GM10266 (cell line): Measurements from ENCODE around the gene GAGE13.
"Not testable (repeated sequence)": the region's sequence is repeated elsewhere in the genome, so short reads cannot be mapped to it uniquely, and the experiment has no call there.

Source experiments
- DNase-seq: peaks from one replicate; pipeline ENCODE4 v3.0.0; 2012; ENCODE audit errors: extremely low spot score
- CTCF ChIP-seq: IDR thresholded peaks from 2 replicates; pipeline ENCODE4 v1.5.1; 2012; ENCODE audit warnings: mild to moderate bottlenecking, low read depth; ENCODE audit not compliant: control insufficient read depth, insufficient read depth; ENCODE audit errors: missing control alignments

GAGE13 gene

GRCh38 chrX:49292400-49293362 lies 38.7 kb upstream of the GAGE13 start:
- no peak for DNase-seq
- no peak for TF ChIP-seq CTCF

- DNase-seq: not testable (repeated sequence)
Observed at GRCh38 chrX:49299293-49299692, 32.1 kb upstream of the GAGE13 start.

GRCh38 chrX:49300703-49301102 lies 30.7 kb upstream of the GAGE13 start:
- no peak for DNase-seq
- TF ChIP-seq CTCF: no peak

GRCh38 chrX:49303346-49303745 lies 28.0 kb upstream of the GAGE13 start, which contains the start of gene GAGE10:
TSS of gene GAGE10 (plus strand) at chrX:49303646. CDS start at chrX:49304860, 1,214 bp downstream.
- no peak for TF ChIP-seq CTCF
- no peak for DNase-seq

- DNase-seq: not testable (repeated sequence)
Observed at GRCh38 chrX:49307775-49308174, 23.6 kb upstream of the GAGE13 start.

GRCh38 chrX:49308604-49309269 lies 22.6 kb upstream of the GAGE13 start:
- DNase-seq: no peak
- TF ChIP-seq CTCF: no peak

- TF ChIP-seq CTCF: no peak
- DNase-seq: no peak
Observed at GRCh38 chrX:49309401-49309981, 21.9 kb upstream of the GAGE13 start.

- DNase-seq: no peak
- no peak for TF ChIP-seq CTCF
Observed at GRCh38 chrX:49310371-49310770, 21.0 kb upstream of the GAGE13 start.
